Measurements from ENCODE around the gene CYTIP. TPM values are rescaled to one million over a fixed set of nuclear protein-coding genes. Genes with fewer than 3 reads are reported as not detected.

The CYTIP gene
- total RNA-seq, 1 experiment from 2014 or later = not detected

- H3K4me3 ChIP-seq (ENCODE audit: low read depth, low read length, poor library complexity, severe bottlenecking) = no peak overlapping the region
- no peak overlapping the region for H3K27ac ChIP-seq (ENCODE audit: low read depth, low read length, poor library complexity, severe bottlenecking)
- no peaks in the 10 kb centered on the region for H3K27me3 ChIP-seq (replicated peaks; ENCODE audit: insufficient read depth, low read depth, low read length, poor library complexity)
- TF ChIP-seq EZH2 (IDR thresholded peaks at IDR 0.05; ENCODE audit: borderline replicate concordance, low read depth, low read length, poor library complexity, severe bottlenecking) = no peak
- TF ChIP-seq, protein P1, sequence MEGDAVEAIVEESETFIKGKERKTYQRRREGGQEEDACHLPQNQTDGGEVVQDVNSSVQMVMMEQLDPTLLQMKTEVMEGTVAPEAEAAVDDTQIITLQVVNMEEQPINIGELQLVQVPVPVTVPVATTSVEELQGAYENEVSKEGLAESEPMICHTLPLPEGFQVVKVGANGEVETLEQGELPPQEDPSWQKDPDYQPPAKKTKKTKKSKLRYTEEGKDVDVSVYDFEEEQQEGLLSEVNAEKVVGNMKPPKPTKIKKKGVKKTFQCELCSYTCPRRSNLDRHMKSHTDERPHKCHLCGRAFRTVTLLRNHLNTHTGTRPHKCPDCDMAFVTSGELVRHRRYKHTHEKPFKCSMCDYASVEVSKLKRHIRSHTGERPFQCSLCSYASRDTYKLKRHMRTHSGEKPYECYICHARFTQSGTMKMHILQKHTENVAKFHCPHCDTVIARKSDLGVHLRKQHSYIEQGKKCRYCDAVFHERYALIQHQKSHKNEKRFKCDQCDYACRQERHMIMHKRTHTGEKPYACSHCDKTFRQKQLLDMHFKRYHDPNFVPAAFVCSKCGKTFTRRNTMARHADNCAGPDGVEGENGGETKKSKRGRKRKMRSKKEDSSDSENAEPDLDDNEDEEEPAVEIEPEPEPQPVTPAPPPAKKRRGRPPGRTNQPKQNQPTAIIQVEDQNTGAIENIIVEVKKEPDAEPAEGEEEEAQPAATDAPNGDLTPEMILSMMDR (conservative IDR thresholded peaks at IDR 0.05; ENCODE audit: low read depth, low read length) = no peak
- H3K9me3 ChIP-seq (ENCODE audit: low read depth, low read length, poor library complexity, severe bottlenecking) = no peaks in the 10 kb centered on the region
- intact Hi-C loops (cut with micrococcal nuclease; ENCODE audit: unreplicated experiment) = no loop called here
- ChIA-PET POLR2A (ENCODE audit: low non-redundant PET) (no interaction called here), CTCF (no interaction called here)
- no peaks in the 10 kb centered on the region for H3K36me3 ChIP-seq (ENCODE audit: insufficient read depth, low read length, poor library complexity, severe bottlenecking)
- H3K4me1 ChIP-seq (ENCODE audit: insufficient read depth, low read length, poor library complexity, severe bottlenecking) = no peaks in the 10 kb centered on the region
- no peak for DNase-seq (ENCODE audit: low spot score)
- BruUV-seq (replicated peaks) = no TSS peak
Measured at GRCh38 chr2:157465554-157465953, 21.7 kb upstream of the CYTIP start.

GRCh38 chr2:157463002-157463401 is 19.1 kb upstream of the CYTIP start:
- Histone ChIP-seq H3K4me1 (ENCODE audit: insufficient read depth, low read length, poor library complexity, severe bottlenecking) (no peaks in the 10 kb centered on the region), H3K9me3 (ENCODE audit: low read depth, low read length, poor library complexity, severe bottlenecking) (no peaks in the 10 kb centered on the region), H3K4me3 (ENCODE audit: low read depth, low read length, poor library complexity, severe bottlenecking) (no peak overlapping the region), H3K36me3 (ENCODE audit: insufficient read depth, low read length, poor library complexity, severe bottlenecking) (no peaks in the 10 kb centered on the region), H3K27ac (ENCODE audit: low read depth, low read length, poor library complexity, severe bottlenecking) (no peak overlapping the region), H3K27me3 (replicated peaks; ENCODE audit: insufficient read depth, low read depth, low read length, poor library complexity) (no peaks in the 10 kb centered on the region)
- POLR2A ChIA-PET (ENCODE audit: low non-redundant PET) = no interaction called here
- no peak for DNase-seq (ENCODE audit: low spot score)
- intact Hi-C loops (cut with micrococcal nuclease; ENCODE audit: unreplicated experiment) = no loop called here
- TF ChIP-seq, protein P1 (conservative IDR thresholded peaks at IDR 0.05; ENCODE audit: low read depth, low read length) = no peak
- TF ChIP-seq EZH2 (IDR thresholded peaks at IDR 0.05; ENCODE audit: borderline replicate concordance, low read depth, low read length, poor library complexity, severe bottlenecking) = no peak
- CTCF ChIA-PET = no interaction called here
- BruUV-seq (replicated peaks) = no TSS peak

DNA sequence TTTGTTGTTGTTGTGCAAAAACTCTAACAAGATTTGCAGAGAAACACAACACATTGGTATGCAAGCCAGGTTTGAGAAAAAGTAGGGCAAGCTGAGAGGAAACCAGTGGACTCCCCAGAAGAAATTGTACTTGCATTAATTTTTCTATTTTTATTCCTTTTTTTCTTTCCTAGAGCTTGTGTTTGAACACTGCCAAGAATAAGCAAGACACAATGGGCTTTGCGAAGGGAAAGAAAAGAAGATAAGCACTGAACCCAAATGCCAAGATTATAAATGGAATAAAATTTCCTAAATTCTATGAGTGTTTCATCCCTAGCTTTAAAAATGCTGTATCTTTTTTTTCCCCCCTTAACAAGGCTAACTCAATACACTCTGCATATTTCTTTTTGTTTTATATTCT is 17.0 kb upstream of the CYTIP start:
- CTCF ChIA-PET = no interaction called here
- Histone ChIP-seq H3K36me3 (ENCODE audit: insufficient read depth, low read length, poor library complexity, severe bottlenecking) (no peaks in the 10 kb centered on the region), H3K27me3 (replicated peaks; ENCODE audit: insufficient read depth, low read depth, low read length, poor library complexity) (no peaks in the 10 kb centered on the region), H3K4me3 (ENCODE audit: low read depth, low read length, poor library complexity, severe bottlenecking) (no peak overlapping the region), H3K27ac (ENCODE audit: low read depth, low read length, poor library complexity, severe bottlenecking) (no peak overlapping the region), H3K4me1 (ENCODE audit: insufficient read depth, low read length, poor library complexity, severe bottlenecking) (no peaks in the 10 kb centered on the region), H3K9me3 (ENCODE audit: low read depth, low read length, poor library complexity, severe bottlenecking) (no peaks in the 10 kb centered on the region)
- BruUV-seq (replicated peaks) = no TSS peak
- intact Hi-C loops (cut with micrococcal nuclease; ENCODE audit: unreplicated experiment) = no loop called here
- POLR2A ChIA-PET (ENCODE audit: low non-redundant PET) = no interaction called here
- no peak for DNase-seq (ENCODE audit: low spot score)
- no peak for TF ChIP-seq EZH2 (IDR thresholded peaks at IDR 0.05; ENCODE audit: borderline replicate concordance, low read depth, low read length, poor library complexity, severe bottlenecking)
- TF ChIP-seq, protein P1 (conservative IDR thresholded peaks at IDR 0.05; ENCODE audit: low read depth, low read length) = no peak
